Measurements from ENCODE around the gene PTPRZ1. TPM values are rescaled to one million over a fixed set of nuclear protein-coding genes. Genes with fewer than 3 reads are reported as not detected.

Gene PTPRZ1
- total RNA-seq, 1 donor from 2014 or later: 0.80 TPM

- H3K4me3 ChIP-seq: no peak overlapping the region
- no peaks in the 10 kb centered on the region for H3K27me3 ChIP-seq (ENCODE audit: low read depth)
- TF ChIP-seq CTCF (IDR thresholded peaks at IDR 0.05; ENCODE audit: borderline replicate concordance): no peak
- H3K27ac ChIP-seq (replicated peaks): no peak overlapping the region
- no peak for DNase-seq
- no peaks in the 10 kb centered on the region for H3K36me3 ChIP-seq
- H3K9me3 ChIP-seq (replicated peaks): no peaks in the 10 kb centered on the region
- intact Hi-C loops (cut with micrococcal nuclease): no loop called here
- H3K4me1 ChIP-seq: no peaks in the 10 kb centered on the region
These were observed 133.7 kb downstream of the PTPRZ1 start for GRCh38 chr7:122006687-122007086.

GRCh38 chr7:122010116-122010515 is 137.2 kb downstream of the PTPRZ1 start:
- intact Hi-C loops (cut with micrococcal nuclease): no loop called here
- Histone ChIP-seq H3K27me3 (ENCODE audit: low read depth) (no peaks in the 10 kb centered on the region), H3K9me3 (replicated peaks) (no peaks in the 10 kb centered on the region), H3K4me3 (no peak overlapping the region), H3K36me3 (no peaks in the 10 kb centered on the region), H3K4me1 (no peaks in the 10 kb centered on the region), H3K27ac (replicated peaks) (no peak overlapping the region)
- TF ChIP-seq CTCF (IDR thresholded peaks at IDR 0.05; ENCODE audit: borderline replicate concordance): no peak
- DNase-seq: no peak

- H3K9me3 ChIP-seq (replicated peaks): no peaks in the 10 kb centered on the region
- TF ChIP-seq CTCF (IDR thresholded peaks at IDR 0.05; ENCODE audit: borderline replicate concordance): no peak
- H3K36me3 ChIP-seq: no peaks in the 10 kb centered on the region
- H3K27me3 ChIP-seq (ENCODE audit: low read depth): no peaks in the 10 kb centered on the region
- intact Hi-C loops (cut with micrococcal nuclease): no loop called here
- DNase-seq: no peak
- no peaks in the 10 kb centered on the region for H3K4me1 ChIP-seq
- H3K27ac ChIP-seq (replicated peaks): no peak overlapping the region
- H3K4me3 ChIP-seq: no peak overlapping the region
These were observed 140.1 kb downstream of the PTPRZ1 start for GRCh38 chr7:122013065-122013464.

GRCh38 chr7:122013630-122014029 is 140.7 kb downstream of the PTPRZ1 start:
- no peaks in the 10 kb centered on the region for H3K9me3 ChIP-seq (replicated peaks)
- no peak overlapping the region for H3K27ac ChIP-seq (replicated peaks)
- DNase-seq: no peak
- H3K36me3 ChIP-seq: no peaks in the 10 kb centered on the region
- no peak overlapping the region for H3K4me3 ChIP-seq
- H3K4me1 ChIP-seq: no peaks in the 10 kb centered on the region
- H3K27me3 ChIP-seq (ENCODE audit: low read depth): no peaks in the 10 kb centered on the region
- intact Hi-C loops (cut with micrococcal nuclease): no loop called here
- TF ChIP-seq CTCF (IDR thresholded peaks at IDR 0.05; ENCODE audit: borderline replicate concordance): no peak

- H3K9me3 ChIP-seq (replicated peaks): no peaks in the 10 kb centered on the region
- intact Hi-C loops (cut with micrococcal nuclease): no loop called here
These were observed 141.7 kb downstream of the PTPRZ1 start for GRCh38 chr7:122014697-122015096.

More at GRCh38 chr7:122014697-122015096, 141.7 kb downstream of the PTPRZ1 start:
- H3K36me3 ChIP-seq: no peaks in the 10 kb centered on the region
- TF ChIP-seq CTCF (IDR thresholded peaks at IDR 0.05; ENCODE audit: borderline replicate concordance): no peak
- H3K27me3 ChIP-seq (ENCODE audit: low read depth): no peaks in the 10 kb centered on the region
- DNase-seq: no peak
- no peak overlapping the region for H3K4me3 ChIP-seq
- H3K4me1 ChIP-seq: no peaks in the 10 kb centered on the region
- H3K27ac ChIP-seq (replicated peaks): no peak overlapping the region
